Measurements from ENCODE around the gene CCNL2.

- TF ChIP-seq EZH2 (IDR thresholded peaks at IDR 0.05; ENCODE audit: insufficient read depth, poor library complexity, severe bottlenecking) (no peak), EZH2phosphoT487 (IDR thresholded peaks at IDR 0.05; ENCODE audit: insufficient read depth, low read depth) (no peak)
Observed at GRCh38 chr1:1435106-1435903, 36.2 kb upstream of the CCNL2 start, which contains the start of gene VWA1.
